ENCODE data around the gene MICU1. TPM values are rescaled to one million over a fixed set of nuclear protein-coding genes. Genes with fewer than 3 reads are reported as not detected.
A peak's percentile ranks its signal among the peaks of the same experiment; 100 is the strongest.

MICU1 gene
- total and polyA plus RNA-seq, 2 experiments from 2014 or later = 27.5 to 52.3 TPM

- Histone ChIP-seq H3F3A (replicated peaks; ENCODE audit: low read depth) (no peaks in the 10 kb centered on the region), H3K36me3 (ENCODE audit: insufficient read depth) (peaks cover 2% of the 10 kb centered on the region), H2AFZ (no peak overlapping the region), H3K9me2 (ENCODE audit: insufficient read depth) (no peaks in the 10 kb centered on the region), H4K20me1 (replicated peaks; ENCODE audit: insufficient read depth) (peaks cover 5% of the 10 kb centered on the region), H3K27ac (ENCODE audit: low read depth) (no peak overlapping the region), H3K27me3 (ENCODE audit: insufficient read depth) (no peaks in the 10 kb centered on the region), H3K4me3 (no peak overlapping the region), H3K79me2 (replicated peaks; ENCODE audit: insufficient read depth) (0 out of 2 replicates have a peak, but pooled peaks cover 9% of the 10 kb centered on the region), H3K4me2 (no peak overlapping the region), H3K4me1 (ENCODE audit: insufficient read depth) (no peaks in the 10 kb centered on the region)
- DNase-seq (ENCODE audit: low spot score) (peak; percentile 67), ATAC-seq (peak; percentile 83)
- no peak for TF ChIP-seq REST (IDR thresholded peaks at IDR 0.05; ENCODE audit: unreplicated experiment)
- TF ChIP-seq EZH2 (IDR thresholded peaks at IDR 0.05; ENCODE audit: low read depth, unreplicated experiment) = no peak
- TF ChIP-seq CTCF (conservative IDR thresholded peaks at IDR 0.05; ENCODE audit: low read depth in 2 of 2) = peak; percentile 60 to 64
- Mint-ChIP-seq H3K4me1 (no peaks in the 10 kb centered on the region), H3K27ac (no peak overlapping the region), H3K4me3 (no peak overlapping the region), H3K27me3 (ENCODE audit: insufficient read depth, low read depth, poor library complexity) (no peaks in the 10 kb centered on the region), H3K36me3 (ENCODE audit: low read depth) (peaks cover 23% of the 10 kb centered on the region; the same call in 2 of the 3 replicates), H3K9me3 (no peaks in the 10 kb centered on the region)
Observed at GRCh38 chr10:72567889-72568640, 57.8 kb downstream of the MICU1 start.

- H3K4me1 ChIP-seq (ENCODE audit: insufficient read depth) = no peaks in the 10 kb centered on the region
- H3K79me2 ChIP-seq (replicated peaks; ENCODE audit: insufficient read depth) = 0 out of 2 replicates have a peak, but pooled peaks cover 9% of the 10 kb centered on the region
- peaks cover 5% of the 10 kb centered on the region for H4K20me1 ChIP-seq (replicated peaks; ENCODE audit: insufficient read depth)
- H3K36me3 Mint-ChIP-seq (ENCODE audit: low read depth) = peaks cover 29% of the 10 kb centered on the region; the same call in 2 of the 3 replicates
- no peaks in the 10 kb centered on the region for H3K9me2 ChIP-seq (ENCODE audit: insufficient read depth)
- no peak overlapping the region for H3K27ac Mint-ChIP-seq
- H3K27me3 ChIP-seq (ENCODE audit: insufficient read depth) = no peaks in the 10 kb centered on the region
- ATAC-seq (peak; percentile 27; the same call in 1 of the 3 replicates), DNase-seq (ENCODE audit: low spot score) (no peak)
- H3K27ac ChIP-seq (ENCODE audit: low read depth) = no peak overlapping the region
- H3K27me3 Mint-ChIP-seq (ENCODE audit: insufficient read depth, low read depth, poor library complexity) = no peaks in the 10 kb centered on the region
- H3K4me3 ChIP-seq = no peak overlapping the region
- no peaks in the 10 kb centered on the region for H3K9me3 Mint-ChIP-seq
- H3K4me2 ChIP-seq = no peak overlapping the region
- H3K36me3 ChIP-seq (ENCODE audit: insufficient read depth) = peaks cover 6% of the 10 kb centered on the region
- no peak overlapping the region for H3K4me3 Mint-ChIP-seq
- no peaks in the 10 kb centered on the region for H3F3A ChIP-seq (replicated peaks; ENCODE audit: low read depth)
- no peaks in the 10 kb centered on the region for H3K4me1 Mint-ChIP-seq
- H2AFZ ChIP-seq = no peak overlapping the region
- TF ChIP-seq REST (IDR thresholded peaks at IDR 0.05; ENCODE audit: unreplicated experiment) (no peak), ZNF331 (CRISPR knock-in tag; IDR thresholded peaks at IDR 0.05; ENCODE audit: low read depth) (no peak), ZNF114 (CRISPR knock-in tag; IDR thresholded peaks at IDR 0.05) (no peak), JUNB (IDR thresholded peaks at IDR 0.05; ENCODE audit: unreplicated experiment) (no peak), CREB1 (CRISPR knock-in tag; IDR thresholded peaks at IDR 0.05; ENCODE audit: low read depth) (no peak), NANOG (IDR thresholded peaks at IDR 0.05; ENCODE audit: borderline replicate concordance) (no peak), EZH2phosphoT487 (IDR thresholded peaks at IDR 0.05; ENCODE audit: unreplicated experiment) (no peak)
Observed at GRCh38 chr10:72567421-72567820, 58.5 kb downstream of the MICU1 start.

Measured in GM23338 (cell line).